ENCODE results near the gene MYD88.

The MYD88 gene

GRCh38 chr3:38165722-38166387, 27.4 kb downstream of the MYD88 start:
- DNase-seq (ENCODE audit: low read depth): peak; percentile 16

DNA sequence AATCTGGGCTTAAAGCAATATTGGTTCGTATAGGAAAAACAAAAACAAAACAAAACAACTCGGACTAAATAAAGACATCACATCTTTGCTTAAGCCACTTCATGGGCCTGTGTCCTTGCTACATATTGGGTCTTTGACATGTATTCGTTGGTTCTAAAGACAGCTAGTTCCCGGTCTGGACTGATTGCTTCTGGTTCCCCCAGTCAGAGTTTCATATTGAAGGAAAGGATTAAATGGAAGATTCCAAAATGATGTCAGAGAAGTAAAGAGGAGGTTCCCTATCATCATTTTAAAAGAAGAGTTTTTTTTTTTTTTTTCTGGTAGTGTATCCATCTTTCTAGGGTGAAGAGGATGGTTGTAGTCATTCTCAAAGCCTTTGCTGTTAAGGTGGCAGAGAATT, 29.1 kb downstream of the MYD88 start:
- no peak for DNase-seq (ENCODE audit: low read depth)

GRCh38 chr3:38168151-38169026, 29.9 kb downstream of the MYD88 start:
- no peak for DNase-seq (ENCODE audit: low read depth)

DNA sequence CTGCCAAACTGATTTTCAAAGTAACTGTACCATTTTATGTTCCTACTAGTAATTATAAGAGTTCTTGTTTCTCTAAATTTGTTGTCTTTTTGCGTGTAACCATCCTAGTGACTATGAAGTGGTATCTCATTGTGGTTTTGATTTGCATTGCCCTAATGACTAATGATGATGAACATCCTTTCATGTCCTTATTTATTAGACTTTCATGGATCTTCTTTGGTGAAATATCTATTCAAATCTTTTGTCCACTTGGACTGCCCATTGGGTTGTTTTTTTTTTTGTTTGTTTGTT, 30.5 kb downstream of the MYD88 start:
- DNase-seq (ENCODE audit: low read depth): no peak

GRCh38 chr3:38170722-38171121, 32.3 kb downstream of the MYD88 start:
- DNase-seq (ENCODE audit: low read depth): no peak

DNA sequence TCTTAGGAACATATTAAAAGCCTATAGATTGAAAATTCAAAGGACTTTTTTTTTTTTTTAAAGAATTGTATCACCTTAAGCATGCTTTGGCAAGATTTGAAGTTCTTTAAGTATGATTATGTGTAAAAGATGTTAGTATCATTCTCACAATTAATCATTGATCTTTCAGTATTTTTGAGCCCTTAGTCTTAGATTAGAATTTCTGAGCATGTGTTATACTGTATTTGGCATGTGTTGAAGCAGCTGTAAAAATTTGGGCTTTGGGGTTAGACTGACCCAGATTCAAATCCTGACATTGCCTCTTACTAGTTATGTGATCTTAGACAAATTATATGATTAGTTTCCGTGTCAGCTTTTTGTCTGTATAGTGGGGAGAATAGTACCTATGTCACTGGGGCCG, 33.2 kb downstream of the MYD88 start:
- no peak for DNase-seq (ENCODE audit: low read depth)

GRCh38 chr3:38173834-38174418, 35.5 kb downstream of the MYD88 start:
- no peak for DNase-seq (ENCODE audit: low read depth)

GRCh38 chr3:38177181-38177580, 38.7 kb downstream of the MYD88 start:
- no peak for DNase-seq (ENCODE audit: low read depth)

DNA sequence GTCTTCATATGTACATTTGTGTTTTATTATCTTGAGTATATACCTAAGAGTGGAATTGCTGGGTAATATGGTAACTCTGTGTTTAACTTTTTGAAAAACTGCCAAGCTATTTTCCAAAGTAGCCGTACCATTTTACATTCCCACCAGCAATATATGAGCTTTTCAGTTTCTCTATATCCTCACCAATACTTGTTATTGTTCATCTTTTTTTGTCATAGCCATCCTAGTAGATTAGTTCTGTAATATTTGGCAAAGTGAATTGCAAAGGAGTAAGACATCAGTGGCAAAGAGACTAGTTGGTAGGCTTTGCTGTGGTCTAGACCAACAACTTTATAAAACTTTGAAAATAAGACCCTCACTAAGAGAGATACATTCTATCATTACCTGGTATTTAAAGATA, 48.3 kb downstream of the MYD88 start:
- DNase-seq (ENCODE audit: low read depth): no peak

- DNase-seq (ENCODE audit: low read depth): no peak
Observed at GRCh38 chr3:38190481-38190881, 52.0 kb downstream of the MYD88 start.

All from activated T-helper 9 cell treated with anti-CD3 and anti-CD28 coated beads, Interleukin-2, amount 50 U/mL, for 16 hours (primary cell).